Small intestine (tissue), 7 donors: ENCODE data around the gene TBCD. TPM values are rescaled to one million over a fixed set of nuclear protein-coding genes. Genes with fewer than 3 reads are reported as not detected.

Experiments
- DNase-seq, 2 donors: peaks; one replicate each; pipeline versions ENCODE4 v3.0.0 to v3.0.0-alpha.2; 2013
- FAIRE-seq: peaks from 2 replicates; lab custom pipeline; 2012; peaks lifted over from hg19 to GRCh38; lab: Jason Lieb, UNC
- H3K27ac ChIP-seq, 3 donors: one replicate each; pipeline ENCODE4 v1.5.1; 2013; ENCODE audit warnings: low read length in 2 of 3, mild to moderate bottlenecking in 2 of 3, control low read depth in 1 of 3, inconsistent platforms in 1 of 3, low read depth in 1 of 3, moderate library complexity in 1 of 3
- H3K27me3 ChIP-seq, 3 donors: one replicate each; pipeline ENCODE4 v1.6.1; 2013; ENCODE audit warnings: low read length in 3 of 3, inconsistent platforms in 1 of 3; ENCODE audit not compliant: control insufficient read depth in 3 of 3, insufficient read depth in 3 of 3
- H3K36me3 ChIP-seq, 3 donors: one replicate each; pipeline ENCODE4 v1.6.1; 2013; ENCODE audit warnings: low read length in 3 of 3, inconsistent platforms in 1 of 3, low read depth in 1 of 3, mild to moderate bottlenecking in 1 of 3, moderate library complexity in 1 of 3; ENCODE audit not compliant: control insufficient read depth in 3 of 3, insufficient read depth in 2 of 3
- H3K4me1 ChIP-seq, 3 donors: one replicate each; pipeline ENCODE4 v1.6.1; 2013; ENCODE audit warnings: low read length in 2 of 3, inconsistent platforms in 1 of 3, low read depth in 1 of 3, mild to moderate bottlenecking in 1 of 3, moderate library complexity in 1 of 3; ENCODE audit not compliant: control insufficient read depth in 3 of 3, insufficient read depth in 2 of 3
- H3K4me3 ChIP-seq, 3 donors: one replicate each; pipeline ENCODE4 v1.5.1; 2013; ENCODE audit warnings: low read length in 3 of 3, control low read depth in 1 of 3, inconsistent platforms in 1 of 3, low read depth in 1 of 3, mild to moderate bottlenecking in 1 of 3, moderate library complexity in 1 of 3
- H3K9me3 ChIP-seq, 2 donors: one replicate each; pipeline ENCODE4 v1.6.1; 2013; ENCODE audit warnings: low read depth in 1 of 2, low read length in 1 of 2; ENCODE audit not compliant: control insufficient read depth in 2 of 2, insufficient read depth in 1 of 2
- WGBS, 3 donors: extraction: QIAGEN DNeasy Blood & Tissue Kit; methylation state at CpG; one replicate each; pipeline ENCODE4 v1.1.7; 2013; 5-methylcytosine and 5-hydroxymethylcytosine counted together
- polyA plus RNA-seq, 4 donors: library from polyadenylated mRNA; stranded (reverse) in 3 of 4; unstranded in 1 of 4; fragments of 200-250 nt in 3 of 4; fragments of 120-200 nt in 1 of 4; gene quantifications; one replicate each; pipeline versions ENCODE4 v1.2.1 to v1.2.3, GENCODE V29; 2013
- donor health status: healthy with polysubstance abuse.
- donor health status: control.
- donor health status: control.
- donor health status: Bipolar disorder and iron deficiency.
- donor health status: healthy.

TBCD gene
- polyA plus RNA-seq, 4 donors, result 38.7 to 83.7 (median 67.3) TPM

DNA sequence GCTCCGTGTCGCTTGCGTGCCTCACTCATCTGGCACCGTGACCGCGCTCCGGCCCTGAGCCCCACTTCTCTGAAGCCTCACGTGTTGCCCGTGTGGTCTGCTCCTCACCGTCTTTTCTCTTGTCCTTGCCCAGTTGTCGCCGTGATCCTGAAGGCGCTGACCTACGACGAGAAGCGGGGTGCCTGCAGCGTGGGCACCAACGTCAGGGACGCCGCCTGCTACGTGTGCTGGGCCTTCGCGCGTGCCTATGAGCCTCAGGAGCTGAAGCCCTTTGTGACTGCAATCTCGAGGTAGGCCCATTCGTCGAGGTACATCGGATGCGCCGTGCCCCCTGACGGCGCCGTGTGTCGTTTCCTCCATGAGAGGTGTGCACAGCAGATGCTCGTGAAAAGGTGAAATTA, 118.2 kb downstream of the TBCD start:
- 92 to 95% (median 92%) methylated on average over 35 of the region's 35 CpGs for WGBS, 3 donors
- H3K27me3 ChIP-seq, result no peaks in the 10 kb centered on the region
- H3K36me3 ChIP-seq, result peaks cover 0 to 69% (median 2%) of the 10 kb centered on the region in 3 donors
- H3K4me3 ChIP-seq, result no peak overlapping the region
- FAIRE-seq (no peak), DNase-seq (no peak)
- H3K4me1 ChIP-seq, result peaks cover 0 to 4% (median 0%) of the 10 kb centered on the region in 3 donors
- H3K9me3 ChIP-seq, result no peaks in the 10 kb centered on the region
- no peak overlapping the region for H3K27ac ChIP-seq

DNA sequence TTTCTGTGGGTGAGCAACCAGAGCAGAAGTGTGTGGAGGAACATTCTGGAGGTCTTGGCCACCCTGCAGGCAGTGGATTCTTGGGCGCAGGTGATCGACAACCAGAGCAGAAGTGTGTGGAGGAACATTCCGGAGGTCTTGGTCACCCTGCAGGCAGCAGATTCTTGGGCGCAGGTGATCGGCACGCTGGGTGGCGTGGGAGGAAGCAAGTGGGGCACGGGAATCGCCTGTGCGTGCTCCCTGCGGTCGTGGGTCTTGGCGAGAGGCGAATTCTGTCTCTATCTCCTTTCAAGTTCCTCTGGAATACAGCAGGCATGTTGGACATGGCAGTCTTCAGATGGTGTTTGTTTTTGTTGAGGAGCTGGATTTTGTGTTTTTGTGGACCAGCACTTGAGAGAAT, 118.7 kb downstream of the TBCD start:
- DNase-seq (no peak), FAIRE-seq (no peak)
- Histone ChIP-seq H3K4me1 (peaks cover 0 to 7% (median 0%) of the 10 kb centered on the region in 3 donors), H3K36me3 (peaks cover 0 to 67% (median 2%) of the 10 kb centered on the region in 3 donors), H3K27me3 (no peaks in the 10 kb centered on the region), H3K9me3 (no peaks in the 10 kb centered on the region), H3K4me3 (no peak overlapping the region), H3K27ac (no peak overlapping the region)
- WGBS, 3 donors, result 94 to 98% (median 97%) methylated on average over 14 of the region's 14 CpGs

DNA sequence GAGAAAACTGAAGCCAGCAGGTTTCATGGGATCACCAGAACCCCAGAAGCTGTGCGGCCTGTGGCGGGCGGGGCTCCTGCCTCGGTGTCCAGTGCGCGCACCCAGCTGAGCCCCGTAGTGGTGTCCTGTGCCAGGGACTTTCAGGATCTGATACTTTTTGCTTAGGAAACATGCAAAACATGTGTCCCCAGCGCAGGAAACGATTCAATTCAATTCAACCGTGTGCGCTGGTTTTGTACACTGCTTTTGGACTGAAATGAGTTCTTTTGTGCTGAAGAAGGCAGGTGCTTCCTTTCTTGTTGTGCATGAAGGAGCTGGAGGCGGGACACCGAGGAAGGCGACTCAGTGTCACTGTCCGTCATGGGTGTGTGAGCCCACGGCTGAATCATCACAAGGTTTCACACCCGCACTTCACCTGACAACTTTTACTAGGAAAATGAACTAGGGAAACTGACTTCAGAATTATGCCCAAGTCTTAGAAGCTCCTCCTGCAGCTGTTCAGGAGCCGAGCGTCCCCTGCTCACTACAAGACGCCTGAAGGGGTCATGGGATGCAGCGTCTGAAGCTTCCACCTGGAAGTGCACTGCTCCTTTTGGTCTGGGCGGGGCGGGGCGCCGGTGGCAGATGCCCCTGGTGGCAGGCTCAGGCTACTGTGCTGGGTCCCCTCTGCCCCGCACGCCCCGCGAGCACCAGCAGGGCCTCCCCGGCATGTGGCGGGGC, 119.4 kb downstream of the TBCD start:
- Histone ChIP-seq H3K4me3 (no peak overlapping the region), H3K9me3 (no peaks in the 10 kb centered on the region), H3K27me3 (no peaks in the 10 kb centered on the region), H3K27ac (peak overlapping the region in 1 of 3 donors; percentile 8), H3K36me3 (peaks cover 0 to 66% (median 2%) of the 10 kb centered on the region in 3 donors), H3K4me1 (peaks cover 0 to 13% (median 0%) of the 10 kb centered on the region in 3 donors)
- no peak for FAIRE-seq
- DNase-seq, result no peak
- WGBS, 3 donors, result 80 to 93% (median 90%) methylated on average over 31 of the region's 31 CpGs

DNA sequence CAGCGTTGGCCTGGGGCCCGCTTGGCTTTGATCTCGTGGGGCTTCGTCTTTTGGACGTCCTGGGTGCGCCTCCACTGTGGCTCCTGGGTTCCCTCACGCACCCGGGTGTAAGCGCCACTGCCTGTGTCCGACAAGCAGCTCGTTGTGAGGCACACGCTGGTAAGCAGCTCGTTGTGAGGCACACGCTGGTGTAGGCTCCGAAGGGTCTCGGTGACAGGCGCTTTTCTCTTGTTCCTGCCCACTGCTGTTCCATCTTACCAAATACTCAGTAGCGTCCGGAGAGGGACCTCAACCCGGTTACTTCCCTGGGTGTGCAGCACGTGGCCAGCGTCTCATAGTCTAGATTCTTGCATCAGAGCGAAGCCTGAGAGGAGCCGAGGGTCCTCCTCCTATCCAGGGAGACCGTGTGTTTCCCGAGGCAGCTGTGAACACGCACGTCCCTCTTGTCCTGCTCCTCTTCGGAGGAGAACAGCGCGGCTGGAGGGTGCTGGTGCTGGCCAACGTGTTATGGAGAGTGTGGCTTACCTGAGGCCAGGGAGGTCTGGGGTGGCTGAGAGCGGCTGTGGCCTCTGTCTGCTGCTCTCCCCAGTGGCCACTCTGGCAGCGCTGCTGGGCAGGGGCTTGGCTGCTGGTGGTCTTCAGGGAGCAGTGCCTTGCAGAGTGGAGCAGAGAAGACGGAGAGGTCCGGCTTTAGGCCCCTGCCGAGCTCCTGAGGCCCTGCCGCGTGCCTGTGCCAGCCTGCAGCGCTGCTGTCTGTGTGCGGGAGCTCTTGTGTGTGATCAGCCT, 120.1 kb downstream of the TBCD start:
- no peak for FAIRE-seq
- H3K27ac ChIP-seq, result peak overlapping the region in 1 of 3 donors; percentile 8

DNA sequence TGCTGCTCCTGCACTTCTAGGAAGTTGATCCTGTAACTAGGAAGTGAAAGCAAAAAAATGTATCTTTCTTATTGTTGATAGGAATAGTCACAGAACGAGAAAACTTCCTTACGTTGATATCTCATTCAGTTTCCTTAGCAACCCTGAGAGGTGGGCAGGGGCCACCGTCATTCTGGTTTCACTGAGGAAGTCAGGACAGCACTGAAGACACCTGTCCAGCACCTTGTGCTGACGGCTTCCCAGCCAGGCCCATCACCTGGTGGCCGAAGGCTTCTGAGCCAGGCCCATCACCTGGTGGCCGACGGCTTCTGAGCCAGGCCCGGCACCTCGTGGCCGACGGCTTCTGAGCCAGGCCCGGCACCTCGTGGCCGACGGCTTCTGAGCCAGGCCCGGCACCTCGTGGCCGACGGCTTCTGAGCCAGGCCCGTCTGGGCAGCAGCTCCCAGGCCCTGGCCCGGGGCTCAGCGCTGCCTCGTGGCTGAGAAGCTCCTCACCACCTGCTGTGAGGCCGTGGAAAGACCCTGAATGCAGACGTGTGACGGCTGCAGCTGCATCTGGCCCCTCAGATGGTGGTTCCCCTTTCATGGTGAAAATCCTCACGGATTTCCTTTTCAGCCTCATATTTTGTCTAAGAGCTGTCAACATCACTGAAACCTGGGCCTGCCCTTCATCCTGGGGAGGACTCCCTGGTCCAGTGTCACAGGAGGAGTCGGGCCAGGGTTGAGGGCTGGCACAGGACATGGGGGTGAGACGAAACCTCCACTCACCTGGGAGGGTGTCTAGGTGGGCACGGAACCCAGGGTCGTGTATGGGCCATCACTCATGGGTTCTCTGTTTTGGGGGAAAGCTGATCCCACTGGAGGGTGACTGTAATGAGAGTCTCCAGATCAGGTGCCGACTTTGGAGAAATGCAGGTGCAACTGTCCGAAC, 121.0 kb downstream of the TBCD start:
- Histone ChIP-seq H3K36me3 (peaks cover 0 to 54% (median 2%) of the 10 kb centered on the region in 3 donors), H3K4me1 (peaks cover 0 to 22% (median 0%) of the 10 kb centered on the region in 3 donors), H3K4me3 (no peak overlapping the region), H3K9me3 (no peaks in the 10 kb centered on the region), H3K27me3 (no peaks in the 10 kb centered on the region), H3K27ac (no peak overlapping the region)
- WGBS, 3 donors, result 90 to 94% (median 93%) methylated on average over 28 to 33 of the region's 33 CpGs
- FAIRE-seq, result no peak
- no peak for DNase-seq

More for the DNA sequence above, 120.1 kb downstream of the TBCD start:
- H3K36me3 ChIP-seq, result peaks cover 0 to 61% (median 2%) of the 10 kb centered on the region in 3 donors
- no peaks in the 10 kb centered on the region for H3K9me3 ChIP-seq
- no peak overlapping the region for H3K4me3 ChIP-seq
- no peaks in the 10 kb centered on the region for H3K27me3 ChIP-seq
- no peak for DNase-seq
- 87 to 93% (median 90%) methylated on average over 40 to 41 of the region's 41 CpGs for WGBS, 3 donors
- H3K4me1 ChIP-seq, result peaks cover 0 to 18% (median 0%) of the 10 kb centered on the region in 3 donors

DNA sequence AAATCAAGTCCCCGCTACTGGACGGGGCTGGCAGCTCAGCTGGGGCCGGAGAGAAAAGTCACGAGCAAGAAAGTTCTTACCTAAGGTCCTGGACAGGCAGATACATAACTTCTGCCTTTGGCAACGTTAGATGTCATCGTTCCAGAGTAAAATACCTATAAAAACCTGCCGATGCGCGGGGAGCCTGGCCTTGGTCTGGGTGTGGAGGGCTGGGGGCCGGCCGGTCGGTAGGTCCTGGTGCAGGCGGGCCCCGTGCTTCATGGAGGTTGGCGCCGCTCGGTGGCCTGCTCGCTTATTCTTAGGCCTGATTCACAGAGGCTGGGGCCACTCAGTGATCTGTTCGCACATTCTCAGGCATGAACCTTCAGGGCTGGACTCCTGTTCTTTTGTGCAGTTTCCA, 121.7 kb downstream of the TBCD start:
- Histone ChIP-seq H3K4me1 (peaks cover 0 to 29% (median 0%) of the 10 kb centered on the region in 3 donors), H3K4me3 (no peak overlapping the region), H3K27me3 (no peaks in the 10 kb centered on the region), H3K9me3 (no peaks in the 10 kb centered on the region), H3K27ac (no peak overlapping the region), H3K36me3 (peaks cover 0 to 58% (median 2%) of the 10 kb centered on the region in 3 donors)
- no peak for DNase-seq
- WGBS, 3 donors, result 96 to 97% (median 96%) methylated on average over 19 of the region's 19 CpGs
- no peak for FAIRE-seq

DNA sequence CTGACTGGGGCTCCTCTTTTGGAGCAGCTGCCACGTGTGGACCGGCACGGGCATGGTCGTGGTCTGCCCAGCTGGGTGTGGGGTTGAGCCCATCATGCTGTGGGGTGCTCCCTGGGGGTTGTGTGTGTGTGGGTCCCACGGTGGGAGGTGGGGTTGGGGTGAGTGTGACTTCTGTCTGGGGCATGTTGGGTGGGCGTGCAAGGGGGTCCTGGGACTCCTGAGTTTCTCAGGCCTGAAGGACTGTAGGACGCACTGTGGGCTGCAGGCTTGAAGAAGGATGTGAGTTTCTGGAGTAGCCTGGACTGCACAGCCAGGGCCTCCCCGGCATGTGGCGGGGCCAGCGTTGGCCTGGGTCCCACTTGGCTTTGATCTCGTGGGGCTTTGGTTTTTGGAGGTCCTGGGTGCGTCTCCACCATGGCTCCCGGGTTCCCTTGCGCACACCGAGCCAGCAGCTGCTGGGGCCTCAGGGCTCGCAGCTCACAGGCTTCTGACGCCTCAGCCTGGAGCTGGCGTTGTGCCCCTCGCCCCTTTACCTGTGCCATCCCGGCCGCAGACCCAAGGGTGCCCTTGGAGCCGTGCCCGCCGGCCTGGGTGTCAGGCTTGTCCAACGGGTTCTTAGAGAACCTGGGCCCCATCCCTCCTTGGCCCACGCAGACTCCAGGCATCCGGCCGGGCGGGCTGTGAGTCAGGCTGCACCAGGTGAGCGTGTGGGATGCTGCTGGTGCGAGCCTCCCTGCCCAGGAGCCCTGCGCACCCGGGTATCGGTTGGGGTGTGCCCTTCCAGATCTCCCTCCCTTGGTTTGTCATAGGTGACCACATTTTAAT, 122.4 kb downstream of the TBCD start:
- Histone ChIP-seq H3K4me3 (no peak overlapping the region), H3K9me3 (no peaks in the 10 kb centered on the region), H3K27ac (no peak overlapping the region), H3K4me1 (peaks cover 0 to 35% (median 0%) of the 10 kb centered on the region in 3 donors), H3K27me3 (no peaks in the 10 kb centered on the region), H3K36me3 (peaks cover 0 to 61% (median 2%) of the 10 kb centered on the region in 3 donors)
- WGBS, 3 donors, result 85 to 90% (median 89%) methylated on average over 34 of the region's 34 CpGs
- FAIRE-seq (no peak), DNase-seq (no peak)
